GM18907 (cell line): ENCODE results near the gene ERF.

Source experiments
- ATAC-seq: cut with Tn5 transposase; IDR thresholded peaks from one replicate; pipeline ENCODE4 v1.9.1; 2021; ENCODE audit warnings: mild to moderate bottlenecking, moderate library complexity; ENCODE audit not compliant: unreplicated experiment

The ERF gene

DNA sequence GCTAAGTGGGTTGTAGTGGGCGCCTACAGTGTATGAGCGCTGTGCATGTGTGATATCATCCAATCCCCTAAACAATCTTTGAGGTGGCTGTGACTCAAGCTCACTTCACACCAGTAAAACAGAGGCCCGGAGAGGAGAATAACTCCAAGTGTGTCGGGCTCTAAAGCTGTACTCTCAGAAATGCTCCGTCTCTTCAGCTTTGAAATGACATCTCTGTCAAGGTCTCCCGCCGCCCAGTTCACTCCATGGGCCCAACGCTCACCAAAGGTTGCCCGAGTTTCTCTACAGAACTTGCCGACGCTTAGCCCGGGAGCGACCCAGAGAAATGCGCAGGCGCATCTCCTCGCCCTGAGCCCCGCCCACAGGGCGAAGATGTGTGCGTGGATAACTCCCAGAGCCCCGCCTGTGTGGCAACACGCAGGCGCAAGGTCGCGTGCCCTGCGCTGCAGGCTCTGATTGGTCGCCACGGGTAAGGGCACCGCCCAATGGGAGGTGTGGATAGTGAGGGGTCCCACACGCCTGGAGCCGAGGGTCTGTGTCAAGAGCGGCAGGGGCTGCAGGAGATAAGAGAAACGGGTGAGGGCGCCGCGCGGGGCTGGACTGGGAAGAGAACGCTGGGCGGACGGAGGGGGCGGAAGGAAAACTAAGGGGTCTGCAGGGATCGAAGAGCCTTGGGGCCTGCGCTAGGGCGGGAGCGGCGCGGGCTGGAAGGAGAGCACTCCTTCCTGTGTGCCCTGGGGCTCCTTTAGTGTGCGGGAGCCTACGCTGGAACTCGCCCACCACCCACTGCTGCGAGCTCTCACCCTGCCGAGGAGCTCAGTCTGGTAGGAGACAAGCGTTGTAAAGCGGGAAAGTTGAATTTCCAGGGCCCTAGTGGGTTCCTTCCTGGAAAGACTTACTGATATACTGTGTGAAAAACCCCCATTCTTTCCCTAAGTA lies 34.8 kb downstream of the ERF start, which contains the start of gene ZNF526:
Gene ZNF526, plus strand, starts transcription at position 501 of the 939 bp plus-strand sequence. CDS start 4,092 bp downstream, outside the sequence.
- peak; percentile 69 for ATAC-seq

DNA sequence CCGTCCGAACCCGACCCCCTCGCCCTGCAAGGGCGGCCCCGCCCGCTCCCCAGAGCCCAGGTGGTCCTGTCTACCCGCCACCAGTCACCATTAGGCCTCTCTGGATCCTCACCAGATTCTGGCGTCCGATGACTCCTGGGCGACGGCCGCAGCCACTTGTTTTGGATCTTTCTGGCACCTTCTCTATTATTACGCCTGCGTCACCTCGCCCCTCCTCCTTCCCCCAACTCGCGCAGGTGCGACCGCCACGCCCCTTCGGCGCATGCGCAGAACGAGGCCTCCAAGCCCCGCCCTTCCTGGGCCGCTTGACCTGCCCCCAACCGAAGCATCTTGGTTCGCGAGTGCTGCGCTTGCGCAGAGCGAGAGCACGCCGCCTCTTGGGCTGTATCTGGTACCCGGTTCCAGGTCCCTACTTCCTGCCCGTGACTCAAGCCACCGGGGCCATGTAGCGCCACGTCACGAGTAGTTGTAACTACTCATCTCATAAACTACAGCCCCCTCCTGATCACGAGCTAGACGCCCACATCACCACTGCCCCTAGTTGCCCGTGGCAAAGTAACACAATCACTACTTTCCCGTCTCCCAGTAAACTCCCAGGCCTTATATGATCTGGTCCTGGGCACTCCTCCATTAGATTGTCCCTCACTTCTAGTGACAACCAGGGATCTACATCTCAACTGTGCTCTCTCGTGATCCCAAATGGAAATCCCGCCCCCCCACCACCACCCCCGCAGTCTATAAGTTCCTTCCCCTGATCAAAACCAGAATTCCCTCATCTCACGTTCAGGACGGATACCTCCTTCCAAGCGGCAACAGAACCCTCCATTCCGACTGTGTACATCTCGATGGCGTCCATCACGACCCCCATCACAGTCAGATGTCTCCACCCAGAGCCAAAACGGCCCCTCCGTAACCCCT lies 37.1 kb downstream of the ERF start, which contains the start of gene DEDD2:
Gene DEDD2, minus strand, starts transcription at position 158 of the 918 bp plus-strand sequence. CDS start 670 bp downstream, outside the sequence.
- ATAC-seq, result peak; percentile 63

DNA sequence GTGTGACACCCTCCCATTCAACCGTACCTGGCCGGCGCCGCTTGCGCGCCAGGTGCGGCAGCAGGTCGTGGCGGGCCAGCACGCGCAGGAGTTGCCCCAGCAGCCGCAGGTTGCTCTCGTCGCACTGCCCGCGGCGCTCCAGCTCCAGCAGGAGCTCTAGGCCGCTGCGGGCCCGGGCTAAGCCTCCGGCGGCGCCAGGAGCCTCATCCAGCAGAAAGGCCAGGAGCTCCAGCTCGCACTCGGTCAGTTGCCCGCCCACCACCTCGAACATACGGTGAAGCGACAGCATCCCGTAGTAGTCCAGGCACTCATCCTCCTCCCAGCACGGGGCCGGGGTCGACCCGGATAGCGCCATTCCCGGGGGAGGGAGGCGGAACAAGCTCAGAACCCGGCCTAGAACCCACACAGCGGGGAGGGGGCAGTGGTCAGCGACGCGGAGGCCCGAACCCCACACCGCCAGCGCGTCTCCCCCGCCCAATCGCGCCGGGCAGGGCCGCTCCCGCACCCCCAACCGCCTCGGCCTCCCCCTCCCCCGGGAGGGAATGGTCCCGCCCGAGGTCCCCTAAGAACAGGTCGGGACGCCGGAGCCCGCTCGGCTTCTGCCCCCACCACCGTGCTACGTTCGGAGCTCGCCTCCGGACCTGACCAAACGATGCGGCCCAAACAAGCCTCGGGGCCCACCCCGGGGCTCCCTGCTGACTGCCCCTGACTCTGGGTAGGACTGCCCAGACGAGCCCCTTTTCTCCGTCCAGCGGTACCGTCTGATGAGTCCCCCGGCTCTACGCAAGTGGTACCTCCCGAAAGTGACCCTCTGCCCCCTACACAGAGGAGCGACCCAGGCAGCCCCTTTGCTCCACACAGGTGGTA lies 38.0 kb downstream of the ERF start:
- peak; percentile 4 for ATAC-seq

DNA sequence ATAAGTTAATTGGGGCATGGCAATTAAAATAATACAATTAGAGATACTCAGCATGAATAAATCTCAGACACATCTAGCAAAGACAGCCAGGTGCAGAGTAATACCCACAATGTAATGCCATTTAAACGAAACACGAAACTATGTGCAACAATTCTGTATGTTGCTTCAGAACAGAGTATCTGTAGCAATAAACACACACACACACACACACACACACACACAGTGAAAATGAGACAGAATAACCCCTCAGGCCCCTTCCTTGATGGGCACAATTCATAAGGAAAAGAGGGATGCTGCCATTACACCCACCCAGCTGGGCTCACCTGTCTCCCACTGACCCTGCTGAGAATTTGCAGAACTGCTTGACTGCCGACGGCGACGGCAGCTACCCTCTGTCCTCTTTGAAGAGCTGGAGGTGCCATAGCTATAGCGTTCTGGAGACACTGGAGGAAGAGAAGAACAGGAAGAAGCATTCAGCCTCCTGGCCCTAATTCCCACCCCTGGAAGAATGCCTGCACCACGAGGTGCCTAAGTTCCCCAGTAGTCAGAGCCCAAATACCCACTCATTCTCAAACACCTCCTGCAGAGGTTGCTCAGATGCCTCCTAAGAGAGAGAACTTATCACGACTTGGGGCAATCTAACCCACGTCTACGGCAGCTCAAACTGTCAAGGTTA lies 40.0 kb downstream of the ERF start:
- no peak for ATAC-seq

DNA sequence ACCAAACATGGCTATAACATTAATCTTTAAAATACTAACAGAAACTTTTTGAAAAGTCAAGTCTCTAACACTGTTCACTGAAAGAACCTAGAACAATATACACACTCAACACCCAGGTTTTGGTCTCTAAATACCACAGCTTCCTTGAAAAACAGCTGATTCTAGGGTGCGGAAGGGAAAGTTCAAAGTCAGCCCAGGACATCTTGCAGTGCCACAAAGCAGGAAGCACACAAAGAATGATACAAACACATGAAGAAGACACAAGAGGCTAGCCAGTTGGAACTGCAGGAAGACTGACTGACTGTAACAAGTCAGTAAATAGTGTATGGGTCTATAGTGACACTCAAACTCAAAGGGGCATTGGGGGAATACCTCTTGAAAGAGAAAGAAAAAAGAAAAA lies 42.0 kb downstream of the ERF start:
- no peak for ATAC-seq

DNA sequence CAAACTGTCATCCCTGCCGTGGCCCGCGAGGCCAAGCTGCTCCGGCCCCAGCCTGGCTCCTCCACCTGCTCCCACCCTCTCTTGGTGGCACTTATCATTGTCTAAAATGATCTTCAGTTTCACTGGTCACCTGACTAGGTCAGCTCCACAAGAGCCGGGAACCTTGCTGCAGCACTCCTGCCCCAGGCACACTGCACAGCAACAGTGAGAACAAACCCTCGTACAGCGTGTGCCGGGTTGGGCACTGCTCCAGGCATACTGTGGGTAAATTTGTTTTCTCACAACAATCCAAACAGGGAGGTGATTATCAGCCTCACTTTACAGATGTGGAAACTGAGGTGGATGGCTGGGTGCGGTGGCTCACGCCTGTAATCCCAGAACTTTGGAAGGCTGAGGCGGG lies 46.3 kb downstream of the ERF start:
- ATAC-seq, result no peak

DNA sequence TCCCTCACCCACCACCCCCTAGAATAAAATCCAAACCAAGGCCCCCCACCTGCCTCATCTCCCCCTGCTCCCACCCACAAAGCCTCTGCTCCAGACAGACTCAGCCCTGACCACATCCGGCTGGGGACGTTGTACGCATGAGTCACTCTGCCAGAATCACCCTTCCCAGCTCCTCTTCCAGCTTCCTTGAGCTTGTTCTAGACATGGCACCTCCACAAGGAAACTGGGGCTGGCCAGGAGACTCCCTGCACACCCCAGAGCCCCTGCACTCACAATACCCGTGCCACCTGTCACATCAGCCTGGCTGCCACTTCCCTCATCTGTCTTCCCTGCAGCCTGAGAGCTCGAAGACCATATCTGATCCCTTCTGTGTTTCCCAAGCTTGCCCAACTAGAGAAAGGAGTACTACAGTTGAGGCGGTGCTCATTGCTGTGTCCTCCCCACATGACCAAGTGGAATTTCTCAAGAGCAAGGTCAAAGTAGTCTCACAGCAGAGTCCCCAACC lies 47.1 kb downstream of the ERF start:
- ATAC-seq, result no peak

DNA sequence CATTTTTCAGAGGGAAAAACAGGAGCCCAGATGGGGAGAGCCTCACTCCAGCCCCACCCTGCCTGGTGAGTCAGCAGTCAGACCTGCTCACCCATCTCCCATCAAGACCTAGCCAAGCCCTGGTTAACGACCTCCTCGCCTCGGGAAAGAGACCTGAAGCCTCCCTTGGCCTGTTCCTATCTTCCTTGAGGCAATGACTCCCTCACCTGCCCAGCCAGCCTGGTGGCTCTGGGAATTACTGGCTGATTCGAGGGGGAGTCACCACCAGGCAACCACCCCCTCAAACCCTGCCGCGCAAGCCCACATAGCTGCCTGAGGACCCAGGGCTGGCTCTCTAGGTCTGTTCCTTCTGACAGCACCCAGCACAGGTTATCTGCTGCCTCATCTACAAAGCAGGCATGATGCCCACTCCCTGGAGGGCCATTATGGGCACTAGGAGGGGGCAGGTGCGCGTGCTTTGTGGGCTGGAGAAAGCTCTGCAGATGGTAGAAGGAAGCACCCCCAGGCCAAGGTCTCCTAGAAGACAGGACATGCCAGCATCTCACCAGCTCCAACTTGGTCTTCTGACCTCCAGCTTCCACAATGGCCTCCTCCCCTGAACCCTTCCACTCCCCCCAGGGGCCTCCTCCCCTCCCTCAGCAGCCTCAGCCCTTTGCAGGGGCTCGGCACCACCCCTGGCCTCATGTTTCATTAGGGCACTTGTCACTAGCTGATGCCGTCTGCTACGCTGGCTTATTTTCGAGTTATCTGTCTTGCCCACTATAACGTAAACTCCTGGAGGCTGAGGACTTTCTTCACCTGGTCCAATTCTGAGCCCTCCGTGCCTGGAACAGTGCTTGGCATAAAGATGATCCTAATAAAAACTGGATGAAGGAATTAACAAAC lies 47.8 kb downstream of the ERF start:
- ATAC-seq, result no peak

DNA sequence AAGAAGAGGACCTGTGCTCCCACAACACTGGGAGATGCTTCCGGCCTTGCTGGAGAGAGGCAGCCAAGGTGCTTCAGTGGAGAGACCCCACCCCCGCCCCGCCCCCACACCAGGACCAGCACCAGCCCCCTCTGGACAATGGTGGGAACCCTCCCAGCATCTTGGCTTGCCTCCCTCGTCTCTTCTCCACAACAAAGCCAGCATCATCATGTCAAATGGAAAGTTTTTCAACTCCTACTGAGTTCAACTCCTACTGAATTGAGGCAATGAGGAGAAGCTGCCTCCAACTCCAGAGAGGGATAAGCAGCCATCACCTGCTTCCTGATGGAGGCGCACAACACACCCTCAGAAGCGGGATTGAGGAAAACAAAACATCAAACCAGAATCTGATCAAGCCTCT lies 50.3 kb downstream of the ERF start:
- no peak for ATAC-seq

DNA sequence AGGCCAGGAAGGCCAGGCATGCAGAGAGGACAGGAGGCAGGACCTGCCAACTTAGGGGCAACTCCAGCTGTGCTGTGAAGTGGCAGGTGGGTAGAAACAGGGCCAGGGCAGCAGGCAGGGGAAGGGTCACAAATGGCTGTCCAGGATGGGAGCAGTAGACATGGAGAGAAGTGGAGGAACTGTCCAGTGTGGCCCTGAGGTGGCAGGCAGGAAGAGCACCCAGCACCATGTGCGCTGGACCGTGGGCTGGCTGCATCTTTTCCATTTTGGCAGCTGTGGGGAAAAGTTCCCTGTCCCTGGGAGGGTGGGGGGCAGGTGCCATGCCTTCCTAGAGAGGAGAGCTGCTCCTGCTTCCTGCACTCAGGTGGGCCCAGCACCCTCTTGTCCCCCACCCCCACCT lies 51.2 kb downstream of the ERF start:
- no peak for ATAC-seq

DNA sequence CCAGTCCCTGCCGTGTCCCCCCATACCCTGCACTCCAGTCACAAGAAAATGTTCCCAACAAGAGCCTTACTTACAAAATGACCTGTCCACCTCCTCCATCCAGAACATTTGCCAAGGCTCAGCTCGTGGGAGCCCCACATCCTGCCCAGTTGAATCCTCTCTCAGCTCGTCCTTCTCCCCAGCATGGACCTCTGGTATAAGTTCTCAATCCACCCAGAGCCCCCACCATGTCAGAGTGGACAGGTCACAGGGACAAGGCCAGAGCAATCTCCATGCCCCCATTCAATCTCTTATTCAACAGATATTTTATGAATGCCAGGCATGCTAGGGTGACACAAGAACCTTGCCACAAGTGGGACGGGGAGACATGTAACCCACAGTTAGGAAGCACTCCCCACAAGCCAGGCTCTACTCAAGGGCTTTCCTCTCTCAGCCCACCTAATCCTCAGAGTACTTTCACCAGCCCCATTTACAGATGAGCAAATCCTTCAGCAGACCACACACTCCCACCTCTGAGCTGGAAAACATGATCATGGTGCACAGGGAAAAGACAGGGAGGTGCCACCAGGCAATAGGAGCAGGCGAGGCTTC lies 52.5 kb downstream of the ERF start:
- ATAC-seq, result no peak

DNA sequence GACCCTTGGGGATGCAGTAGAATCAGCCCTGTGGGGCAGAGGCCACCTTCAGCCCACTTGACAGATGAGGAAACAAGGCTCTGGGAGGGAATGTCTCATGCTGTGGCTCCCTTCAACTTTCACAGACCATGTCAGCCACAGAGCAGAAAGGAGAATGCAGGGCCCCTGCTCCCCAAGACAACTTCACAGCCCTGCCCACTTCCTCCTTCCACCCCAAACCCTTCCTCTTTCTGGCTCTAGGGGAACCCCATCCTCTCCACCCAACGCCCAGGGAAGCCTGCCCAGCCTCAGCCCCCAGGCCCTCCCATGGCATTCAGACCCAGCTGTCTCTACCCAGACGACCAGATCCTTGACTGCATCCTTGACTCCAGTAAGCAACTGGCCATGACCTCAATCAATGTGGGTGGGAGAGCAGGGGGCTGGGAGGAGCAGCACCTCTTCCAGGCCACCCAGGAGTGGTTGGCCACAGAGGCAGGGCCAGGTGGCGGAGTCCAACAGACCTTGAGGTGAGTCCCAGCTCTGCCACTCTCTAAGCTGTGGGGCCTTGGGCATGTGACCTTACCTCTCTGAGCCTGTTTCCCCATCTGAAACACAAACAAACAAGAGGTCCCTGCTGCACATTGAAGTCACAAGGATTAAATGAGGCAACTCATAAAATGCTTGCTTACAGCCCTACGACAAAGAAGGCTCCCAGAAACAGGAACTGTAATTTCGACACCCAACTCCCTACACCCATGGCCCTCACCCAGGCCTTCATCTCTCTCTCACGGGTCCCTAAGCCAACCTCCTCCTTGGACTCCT lies 53.2 kb downstream of the ERF start:
- ATAC-seq, result no peak

DNA sequence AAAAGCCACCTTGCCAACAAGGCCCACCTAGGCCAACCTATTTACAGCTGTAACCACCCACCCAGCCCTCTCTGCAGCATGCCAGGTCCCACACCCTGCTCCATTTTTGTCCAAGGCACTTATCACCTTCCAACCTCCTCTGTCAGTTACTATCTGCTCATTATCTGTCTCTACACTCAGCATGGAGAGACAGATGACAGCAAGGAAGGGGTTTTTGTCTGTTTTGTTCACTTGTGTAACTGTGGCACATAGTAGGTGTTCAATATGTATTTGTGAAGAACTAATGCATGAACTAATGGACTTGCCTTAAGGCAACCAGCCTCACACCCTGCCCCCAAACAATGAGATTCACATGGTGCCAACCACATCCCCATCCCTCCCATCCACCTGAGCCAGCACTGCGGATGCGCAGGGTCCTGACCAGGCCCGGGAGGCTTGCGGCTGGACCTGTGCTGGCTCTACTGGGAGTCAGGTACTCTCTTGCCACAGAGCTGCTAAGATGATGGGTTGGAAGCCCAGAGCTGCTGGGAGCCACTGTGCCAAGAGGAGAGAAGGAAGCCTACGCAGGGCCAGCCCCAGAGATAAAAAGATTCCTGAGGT lies 54.7 kb downstream of the ERF start:
- ATAC-seq, result no peak

DNA sequence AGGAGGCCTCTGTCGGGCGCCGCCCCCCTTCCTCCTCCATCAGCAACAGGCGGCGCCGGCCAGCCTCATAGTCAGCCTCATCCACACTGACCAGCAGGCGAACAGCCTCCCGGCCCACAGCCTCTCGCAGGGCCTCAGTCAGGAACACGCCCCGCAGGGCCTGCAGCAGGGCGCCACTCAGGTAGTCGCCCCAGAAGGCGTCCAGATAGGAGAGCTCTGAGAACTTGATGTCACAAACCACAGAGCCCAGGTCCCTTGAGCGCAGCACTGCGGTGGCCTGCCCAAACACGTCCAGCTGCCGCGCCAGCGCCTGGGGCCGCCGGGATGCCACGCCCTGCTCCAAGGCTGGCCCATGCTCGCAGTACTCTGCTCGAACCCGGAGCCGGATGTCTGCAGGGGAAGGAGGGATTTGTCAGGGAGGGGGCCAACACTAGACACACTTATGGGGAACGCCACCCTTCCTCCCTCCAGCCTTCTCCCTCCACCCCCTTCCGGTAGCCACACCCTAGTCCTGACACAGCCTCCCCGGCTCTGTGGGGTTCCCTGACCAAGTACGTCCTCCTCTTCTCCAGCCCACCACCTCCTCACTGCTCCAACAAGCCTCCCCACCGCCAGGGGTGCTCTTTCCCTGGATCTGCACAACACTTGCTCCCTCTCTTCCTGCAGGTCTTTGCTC lies 55.4 kb downstream of the ERF start:
- peak; percentile 53 for ATAC-seq

DNA sequence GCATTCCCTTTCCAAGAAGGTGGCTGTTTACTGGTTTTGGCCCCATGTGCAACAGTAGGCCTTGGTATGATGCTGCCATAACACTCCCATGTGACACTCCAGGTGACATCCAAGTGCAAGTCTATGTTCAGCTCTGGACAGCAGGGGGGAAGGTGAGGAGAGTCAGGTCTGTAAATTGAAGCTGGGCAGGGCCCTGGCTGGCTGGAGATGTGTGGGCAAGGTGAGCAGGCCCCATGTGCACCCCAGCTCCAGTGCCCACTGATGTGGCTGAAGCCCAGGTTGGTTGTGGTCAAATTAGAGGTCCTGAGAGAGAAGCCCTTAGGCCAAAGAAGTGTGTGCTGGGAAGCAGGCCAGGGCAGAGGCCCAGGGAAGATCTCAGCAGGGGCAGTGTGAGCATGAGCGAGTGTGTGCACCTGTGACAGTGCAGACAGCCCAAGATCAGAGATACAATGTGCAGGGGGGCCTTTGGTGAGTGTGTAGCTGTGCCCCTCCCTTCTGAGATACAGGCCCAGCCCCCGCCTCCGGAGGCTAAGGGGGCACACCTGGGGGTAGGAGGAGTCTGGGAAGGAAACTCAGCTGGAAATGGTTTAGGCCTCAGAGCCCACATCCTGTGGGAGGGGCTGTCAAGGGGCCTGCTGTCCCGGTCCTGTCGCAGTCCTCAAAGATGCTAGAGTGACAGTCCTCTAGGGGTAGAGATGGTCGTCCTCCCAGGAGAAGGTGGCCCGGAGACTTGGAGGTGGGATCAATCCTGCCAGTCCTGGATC lies 56.1 kb downstream of the ERF start:
- ATAC-seq, result peak; percentile 48
